NK-92 treated with Interleukin-12 subunit alpha and Interleukin-12 subunit beta, amount 100 ng/mL, for 24 hours (cell line): ENCODE results near the gene GPR162.

ENCODE experiments used
- DNase-seq: peaks from one replicate; lab custom pipeline; 2025; lab: John Stamatoyannopoulos, UW

GPR162 gene

DNA sequence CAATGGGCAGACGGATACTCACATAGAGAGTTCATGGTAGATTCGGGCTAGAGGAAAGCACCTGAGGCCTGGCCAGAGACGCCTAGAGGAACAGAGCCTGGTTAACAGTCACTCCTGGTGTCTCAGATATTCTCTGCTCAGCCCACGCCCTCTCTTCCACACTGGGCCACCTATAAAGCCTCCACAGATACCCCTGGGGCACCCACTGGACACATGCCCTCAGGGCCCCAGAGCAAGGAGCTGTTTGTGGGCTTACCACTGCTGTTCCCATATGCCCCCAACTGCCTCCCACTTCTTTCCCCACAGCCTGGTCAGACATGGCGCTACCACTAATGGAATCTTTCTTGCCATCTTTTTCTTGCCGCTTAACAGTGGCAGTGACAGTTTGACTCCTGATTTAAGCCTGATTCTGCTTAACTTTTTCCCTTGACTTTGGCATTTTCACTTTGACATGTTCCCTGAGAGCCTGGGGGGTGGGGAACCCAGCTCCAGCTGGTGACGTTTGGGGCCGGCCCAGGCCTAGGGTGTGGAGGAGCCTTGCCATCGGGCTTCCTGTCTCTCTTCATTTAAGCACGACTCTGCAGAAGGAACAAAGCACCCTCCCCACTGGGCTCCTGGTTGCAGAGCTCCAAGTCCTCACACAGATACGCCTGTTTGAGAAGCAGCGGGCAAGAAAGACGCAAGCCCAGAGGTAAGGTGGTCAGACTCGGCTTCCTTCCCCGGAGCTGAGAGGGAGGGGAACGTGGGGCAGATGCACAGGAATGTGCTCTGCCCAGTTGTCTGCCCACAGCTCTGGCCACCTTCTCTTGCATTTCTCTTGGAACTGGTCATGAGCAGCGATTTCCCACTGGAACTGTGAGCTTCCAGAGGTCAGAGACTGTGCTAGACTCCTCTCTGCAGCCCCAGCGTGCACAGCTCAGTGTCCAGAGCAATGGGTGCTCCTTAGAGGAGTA, 32.4 kb upstream of the GPR162 start, which contains the start of gene CD4:
Gene CD4, plus strand, starts transcription at position 557 of the 953 bp plus-strand sequence. CDS start 10,611 bp downstream, outside the sequence.
- no peak for DNase-seq

DNA sequence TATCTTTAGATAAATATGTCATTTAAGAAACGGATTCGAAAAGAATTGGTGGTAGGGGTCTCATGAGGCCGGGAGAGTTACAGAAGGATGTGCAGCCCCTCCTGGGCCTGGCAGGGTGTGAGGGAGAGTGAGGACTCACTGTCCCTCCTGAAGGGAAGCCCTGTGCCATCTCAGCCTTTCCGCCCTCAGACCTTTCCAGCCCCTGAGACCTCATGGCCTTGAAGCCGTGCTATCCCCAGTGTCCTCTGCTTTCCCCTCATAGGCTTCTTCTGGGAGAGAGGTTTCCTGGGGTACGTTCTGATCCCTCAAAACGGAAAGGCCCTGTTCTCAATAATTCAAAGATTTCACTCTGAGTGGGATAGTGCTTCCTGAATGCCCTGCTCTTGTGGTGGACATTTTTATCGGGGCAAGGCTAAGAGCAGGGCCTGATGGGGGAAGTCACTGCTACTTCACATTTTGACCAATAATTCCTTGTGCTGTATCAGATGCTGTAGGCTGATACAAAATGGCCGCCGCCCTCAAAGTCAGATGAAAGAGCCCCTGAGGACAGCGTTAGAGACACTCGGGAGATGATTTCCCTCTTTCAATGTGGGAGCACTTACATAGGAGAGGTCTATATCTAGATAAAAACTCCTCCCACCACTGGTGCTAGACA, 31.0 kb upstream of the GPR162 start:
- DNase-seq = no peak

DNA sequence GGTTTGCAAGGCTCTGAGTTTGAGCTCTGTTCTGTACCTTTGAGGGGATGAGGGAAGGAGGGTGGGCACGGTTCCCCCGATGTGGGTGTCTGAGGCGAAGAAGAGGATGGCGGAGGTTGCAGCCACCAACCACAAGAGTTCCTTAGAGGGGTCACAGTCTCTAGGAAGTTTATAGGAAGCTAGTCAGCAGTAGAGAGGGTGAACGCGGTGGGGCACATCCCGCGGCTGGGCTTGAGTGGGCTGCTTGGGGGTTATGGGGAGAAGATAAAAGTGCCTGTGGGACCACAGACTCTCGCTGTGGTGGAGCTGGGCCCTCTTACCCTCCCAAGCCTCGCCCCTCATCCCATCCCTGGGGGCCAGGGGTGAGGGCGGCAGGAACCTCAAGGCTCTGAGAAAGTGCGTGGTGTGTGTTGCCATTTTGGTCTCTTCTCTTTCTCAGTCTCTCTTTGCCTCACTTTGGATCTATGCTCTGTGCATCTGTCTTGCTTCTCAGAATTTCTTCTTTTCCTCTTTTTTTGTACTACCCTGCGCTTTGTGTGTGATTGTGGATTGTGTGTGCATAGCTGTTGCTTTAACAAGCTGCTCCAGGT, 29.6 kb upstream of the GPR162 start:
- DNase-seq = no peak

DNA sequence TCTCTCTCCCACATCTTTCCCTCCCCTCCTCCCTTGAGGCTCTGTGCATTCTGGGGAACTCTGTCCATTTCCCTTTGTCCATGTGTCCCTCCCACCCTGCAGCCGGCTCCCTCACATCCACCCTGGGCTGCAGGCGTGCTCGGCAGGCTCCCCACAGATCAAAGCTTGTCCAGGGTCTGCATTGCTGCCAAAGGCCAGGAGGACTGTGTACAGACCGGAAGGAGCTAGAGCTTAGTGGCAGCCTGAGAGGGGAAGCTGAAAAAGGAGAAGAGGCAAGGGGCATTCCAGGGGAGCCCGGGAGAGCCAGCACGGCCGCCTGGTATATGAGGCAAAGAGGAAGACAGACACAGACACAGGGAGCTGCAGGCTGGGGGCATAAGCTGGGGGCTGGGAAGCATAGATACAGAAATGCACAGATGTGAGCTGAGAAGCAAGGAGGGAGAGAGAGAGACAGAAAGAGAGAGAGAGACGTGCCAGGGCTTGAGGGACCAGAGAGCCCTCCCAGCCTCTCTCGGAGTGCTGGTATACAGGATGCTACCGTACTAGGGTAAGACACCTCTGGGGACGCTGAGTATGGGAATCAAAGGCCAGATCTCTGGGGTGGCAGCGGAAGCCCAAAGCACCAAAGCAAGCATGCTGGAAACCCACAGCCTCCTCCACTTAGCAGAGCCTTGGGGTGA, 29.0 kb upstream of the GPR162 start:
- DNase-seq = no peak

DNA sequence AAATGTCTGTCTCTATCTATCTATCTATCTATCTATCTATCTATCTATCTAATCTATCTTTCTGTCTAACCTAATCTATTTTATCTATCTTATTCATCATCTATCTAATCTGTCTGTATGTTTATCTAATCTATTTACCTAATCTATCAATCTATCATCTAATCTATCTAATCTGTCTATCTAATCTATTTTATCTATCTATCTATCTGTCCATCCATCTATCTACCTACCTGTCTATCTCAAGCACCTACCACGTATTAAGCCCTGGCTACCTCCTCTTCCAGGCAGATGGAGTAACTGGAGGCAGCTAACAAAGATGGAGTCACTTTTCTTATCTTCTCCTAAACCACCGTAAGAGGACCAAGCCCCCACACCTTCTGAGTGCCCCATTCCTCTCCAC, 26.5 kb upstream of the GPR162 start:
- DNase-seq = no peak

DNA sequence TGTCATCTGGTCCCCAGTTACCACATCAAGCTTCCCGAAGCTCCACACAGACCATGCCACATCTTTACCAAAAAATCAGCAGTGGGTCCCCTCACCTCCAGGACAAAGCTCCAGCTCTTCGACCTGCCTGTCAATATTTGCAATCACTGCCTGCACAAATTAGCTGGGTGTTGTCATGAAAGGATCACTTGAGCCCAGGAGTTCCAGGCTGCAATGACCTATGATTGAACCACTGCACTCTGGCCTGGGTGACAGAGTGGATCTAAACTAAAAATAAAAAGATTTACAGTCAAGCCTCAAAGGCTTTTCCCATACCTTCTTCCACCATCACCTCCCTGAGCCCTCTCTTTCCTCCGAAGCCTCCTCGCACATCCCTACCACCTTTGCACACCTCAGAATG, 25.0 kb upstream of the GPR162 start:
- no peak for DNase-seq

DNA sequence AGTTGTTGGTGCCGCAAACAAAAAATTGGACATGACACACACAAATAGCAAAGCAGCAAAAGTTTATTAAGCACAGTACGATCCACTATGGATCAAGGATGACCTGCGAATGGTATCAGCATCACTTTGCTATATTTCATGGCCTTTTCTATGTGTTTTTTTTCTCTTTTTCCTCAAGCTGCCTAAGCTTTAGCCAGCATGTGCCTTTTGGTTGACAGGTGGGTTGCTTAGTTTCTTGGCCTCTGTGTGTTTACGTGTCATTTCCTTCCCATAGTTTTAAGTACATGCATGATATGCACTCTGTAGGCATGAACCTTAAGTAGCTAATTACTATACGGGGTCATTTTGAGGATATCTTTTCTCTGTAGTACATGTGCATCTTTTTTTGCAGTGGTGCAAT, 22.5 kb upstream of the GPR162 start:
- DNase-seq = no peak

DNA sequence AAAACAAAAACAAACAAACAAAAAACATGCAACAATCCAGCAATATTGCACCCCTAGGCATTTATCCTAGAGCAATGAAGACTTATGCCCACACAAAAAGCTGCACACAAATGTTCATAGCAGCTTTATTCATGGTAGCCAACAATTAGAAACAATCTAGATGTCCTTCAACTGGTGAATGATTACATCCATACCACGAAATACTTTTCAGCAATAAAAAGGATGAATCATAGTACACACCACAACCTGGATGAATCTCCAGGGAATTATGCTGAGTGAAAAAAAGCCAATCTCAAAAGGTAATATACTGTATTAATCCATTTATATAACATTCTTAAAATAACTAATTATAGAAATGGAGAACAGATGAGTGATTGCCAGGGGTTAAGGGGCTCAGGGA, 14.5 kb upstream of the GPR162 start:
- no peak for DNase-seq

DNA sequence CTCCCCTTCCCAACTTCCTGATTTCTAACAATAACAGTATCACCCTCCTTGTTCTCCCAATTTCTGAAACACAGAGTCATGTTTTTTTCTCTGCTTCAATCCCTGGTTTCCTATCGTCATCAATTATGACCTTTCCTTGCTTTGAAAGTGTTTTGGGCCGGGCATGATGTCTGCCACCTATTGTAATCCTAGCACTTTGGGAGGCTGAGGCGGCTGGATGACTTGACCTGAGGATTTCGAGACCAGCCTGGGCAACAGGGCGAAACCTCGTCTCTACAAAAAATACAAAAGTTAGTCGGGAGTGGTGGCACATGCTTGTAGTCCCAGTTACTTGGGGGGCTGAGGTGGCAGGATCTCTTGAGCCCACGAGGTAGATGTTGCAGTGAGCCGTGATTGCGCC, 12.6 kb upstream of the GPR162 start:
- DNase-seq = no peak

DNA sequence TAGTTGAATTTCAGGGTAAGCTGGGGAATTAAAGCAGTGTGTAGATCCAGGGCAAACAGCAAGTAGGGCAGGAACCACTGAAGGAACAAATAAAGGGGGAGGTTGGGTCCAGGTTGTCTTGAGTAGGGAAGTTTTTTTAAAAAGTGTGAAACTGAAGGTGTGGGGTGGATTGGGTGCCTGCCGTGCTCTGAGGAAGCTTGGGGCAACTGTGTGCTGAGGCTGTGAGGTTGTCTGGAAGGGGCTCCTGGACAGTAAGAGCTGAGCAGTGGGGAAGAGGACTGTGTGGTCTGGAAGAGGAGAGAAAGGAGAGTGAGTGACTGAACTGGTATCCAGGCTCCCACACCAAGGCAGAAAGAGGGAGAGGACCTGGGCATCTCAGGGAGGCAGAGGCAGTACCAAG, 10.9 kb upstream of the GPR162 start:
- no peak for DNase-seq

DNA sequence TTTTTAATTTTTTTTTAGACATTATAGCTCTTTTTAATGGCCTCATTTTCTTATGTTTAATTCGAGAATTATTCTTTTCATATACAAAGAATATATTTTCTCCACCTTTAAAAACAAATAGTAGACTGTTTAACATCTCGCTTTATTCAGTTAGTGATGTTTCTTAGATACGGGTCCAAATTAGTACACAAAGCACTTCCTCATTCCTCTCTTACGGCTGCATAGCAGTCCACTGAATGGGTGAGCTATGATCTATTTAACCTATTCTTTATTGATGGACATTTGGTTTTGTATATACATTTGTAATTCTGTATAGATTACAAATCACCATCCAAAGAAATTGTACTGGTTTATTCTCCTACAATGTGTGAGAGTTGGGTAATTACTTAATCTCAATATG, 8.3 kb upstream of the GPR162 start:
- no peak for DNase-seq

DNA sequence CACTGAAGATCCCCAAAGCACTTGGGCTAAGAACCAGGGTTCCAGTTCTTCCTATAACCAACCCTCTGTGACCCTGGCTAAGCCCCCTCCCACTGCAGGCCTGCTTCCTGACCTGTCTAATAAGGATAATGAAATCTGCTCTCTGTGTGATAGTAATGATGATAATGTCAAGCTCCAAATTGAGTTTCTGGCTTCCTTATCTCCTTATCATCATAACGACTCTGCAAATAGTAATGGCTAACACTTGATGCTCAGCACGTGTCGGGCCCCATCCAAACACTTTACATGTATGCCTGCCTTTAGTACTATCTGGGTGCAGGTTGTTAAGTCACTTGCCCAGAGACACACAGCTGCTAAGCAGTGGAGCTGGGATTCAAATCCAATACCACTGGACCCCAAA, 5.0 kb upstream of the GPR162 start:
- no peak for DNase-seq

DNA sequence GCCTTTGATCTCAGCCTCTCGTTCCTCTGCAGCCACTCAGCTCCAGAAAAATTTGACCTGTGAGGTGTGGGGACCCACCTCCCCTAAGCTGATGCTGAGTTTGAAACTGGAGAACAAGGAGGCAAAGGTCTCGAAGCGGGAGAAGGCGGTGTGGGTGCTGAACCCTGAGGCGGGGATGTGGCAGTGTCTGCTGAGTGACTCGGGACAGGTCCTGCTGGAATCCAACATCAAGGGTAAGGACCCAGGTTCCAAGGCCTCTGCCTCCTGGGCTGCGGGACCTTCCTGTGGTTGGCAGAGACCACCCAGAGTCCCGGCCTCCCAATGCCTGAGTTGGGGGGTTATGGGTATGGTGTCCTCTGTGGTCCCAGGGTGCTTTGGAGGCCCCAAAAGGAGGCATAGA, 4.5 kb upstream of the GPR162 start:
- no peak for DNase-seq

DNA sequence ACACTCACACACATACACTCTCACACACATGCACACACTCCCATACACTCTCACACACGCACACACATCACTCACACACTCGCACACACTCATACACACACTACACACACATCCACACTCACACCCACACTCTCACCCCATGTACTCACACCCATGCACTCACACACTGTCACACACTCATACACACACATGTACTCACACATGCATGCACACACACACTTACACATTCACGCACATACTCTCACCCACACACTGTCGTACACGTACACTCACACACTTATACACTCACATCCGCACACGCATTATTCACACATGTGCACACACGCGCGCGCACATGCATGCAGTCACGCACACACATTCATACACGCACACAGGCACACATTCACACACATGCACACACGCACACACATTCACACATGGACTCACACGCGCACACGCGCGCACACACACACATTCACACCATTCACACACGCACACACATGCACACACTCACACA, 3.9 kb upstream of the GPR162 start:
- DNase-seq = no peak

DNA sequence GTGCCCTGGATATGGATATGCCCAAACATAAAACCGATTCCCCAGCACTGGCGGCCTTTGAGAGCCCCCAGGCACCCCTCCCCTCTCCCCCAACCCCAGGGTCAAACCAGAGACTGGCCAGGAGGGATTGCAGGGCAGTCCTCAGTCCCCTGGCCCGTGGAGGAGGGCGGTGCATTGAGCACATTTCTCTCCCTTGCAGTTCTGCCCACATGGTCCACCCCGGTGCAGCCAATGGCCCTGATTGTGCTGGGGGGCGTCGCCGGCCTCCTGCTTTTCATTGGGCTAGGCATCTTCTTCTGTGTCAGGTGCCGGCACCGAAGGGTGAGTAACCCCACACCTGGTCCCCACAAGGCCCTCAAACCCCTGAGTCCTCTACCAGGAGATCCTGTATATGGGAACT, 3.4 kb upstream of the GPR162 start:
- no peak for DNase-seq

DNA sequence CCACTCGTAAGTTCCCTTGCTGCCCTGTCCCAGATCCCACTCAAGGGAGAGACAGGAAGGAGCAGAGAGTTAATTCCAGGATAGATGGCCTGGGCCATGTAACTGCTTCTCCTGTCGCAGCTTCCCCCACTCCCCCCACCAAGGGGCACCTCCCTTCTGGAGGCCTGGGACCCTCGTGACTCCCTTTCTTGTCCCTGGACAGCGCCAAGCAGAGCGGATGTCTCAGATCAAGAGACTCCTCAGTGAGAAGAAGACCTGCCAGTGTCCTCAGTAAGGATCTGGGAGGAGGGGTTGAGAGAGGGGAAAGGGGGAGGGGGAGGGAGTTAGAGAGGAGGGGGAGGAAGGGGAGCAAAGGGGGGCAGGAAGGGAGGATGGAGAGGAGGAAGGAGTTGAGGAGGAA, 3.0 kb upstream of the GPR162 start:
- DNase-seq = no peak

DNA sequence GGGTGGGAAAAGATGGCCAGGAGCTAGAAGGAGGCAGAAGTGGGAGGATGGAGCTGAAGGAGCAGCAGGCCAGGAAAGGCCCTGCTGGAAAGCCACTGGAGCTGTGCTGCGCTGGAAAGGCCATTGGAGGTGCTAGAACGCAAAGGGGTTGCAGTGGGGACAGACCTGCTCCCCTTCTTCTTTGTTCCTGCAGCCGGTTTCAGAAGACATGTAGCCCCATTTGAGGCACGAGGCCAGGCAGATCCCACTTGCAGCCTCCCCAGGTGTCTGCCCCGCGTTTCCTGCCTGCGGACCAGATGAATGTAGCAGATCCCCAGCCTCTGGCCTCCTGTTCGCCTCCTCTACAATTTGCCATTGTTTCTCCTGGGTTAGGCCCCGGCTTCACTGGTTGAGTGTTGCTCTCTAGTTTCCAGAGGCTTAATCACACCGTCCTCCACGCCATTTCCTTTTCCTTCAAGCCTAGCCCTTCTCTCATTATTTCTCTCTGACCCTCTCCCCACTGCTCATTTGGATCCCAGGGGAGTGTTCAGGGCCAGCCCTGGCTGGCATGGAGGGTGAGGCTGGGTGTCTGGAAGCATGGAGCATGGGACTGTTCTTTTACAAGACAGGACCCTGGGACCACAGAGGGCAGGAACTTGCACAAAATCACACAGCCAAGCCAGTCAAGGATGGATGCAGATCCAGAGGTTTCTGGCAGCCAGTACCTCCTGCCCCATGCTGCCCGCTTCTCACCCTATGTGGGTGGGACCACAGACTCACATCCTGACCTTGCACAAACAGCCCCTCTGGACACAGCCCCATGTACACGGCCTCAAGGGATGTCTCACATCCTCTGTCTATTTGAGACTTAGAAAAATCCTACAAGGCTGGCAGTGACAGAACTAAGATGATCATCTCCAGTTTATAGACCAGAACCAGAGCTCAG, 2.3 kb upstream of the GPR162 start:
- no peak for DNase-seq

DNA sequence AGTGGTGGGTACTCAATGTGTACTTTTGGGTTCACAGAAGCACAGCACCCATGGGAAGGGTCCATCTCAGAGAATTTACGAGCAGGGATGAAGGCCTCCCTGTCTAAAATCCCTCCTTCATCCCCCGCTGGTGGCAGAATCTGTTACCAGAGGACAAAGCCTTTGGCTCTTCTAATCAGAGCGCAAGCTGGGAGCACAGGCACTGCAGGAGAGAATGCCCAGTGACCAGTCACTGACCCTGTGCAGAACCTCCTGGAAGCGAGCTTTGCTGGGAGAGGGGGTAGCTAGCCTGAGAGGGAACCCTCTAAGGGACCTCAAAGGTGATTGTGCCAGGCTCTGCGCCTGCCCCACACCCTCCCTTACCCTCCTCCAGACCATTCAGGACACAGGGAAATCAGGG, 1.5 kb upstream of the GPR162 start:
- no peak for DNase-seq

DNA sequence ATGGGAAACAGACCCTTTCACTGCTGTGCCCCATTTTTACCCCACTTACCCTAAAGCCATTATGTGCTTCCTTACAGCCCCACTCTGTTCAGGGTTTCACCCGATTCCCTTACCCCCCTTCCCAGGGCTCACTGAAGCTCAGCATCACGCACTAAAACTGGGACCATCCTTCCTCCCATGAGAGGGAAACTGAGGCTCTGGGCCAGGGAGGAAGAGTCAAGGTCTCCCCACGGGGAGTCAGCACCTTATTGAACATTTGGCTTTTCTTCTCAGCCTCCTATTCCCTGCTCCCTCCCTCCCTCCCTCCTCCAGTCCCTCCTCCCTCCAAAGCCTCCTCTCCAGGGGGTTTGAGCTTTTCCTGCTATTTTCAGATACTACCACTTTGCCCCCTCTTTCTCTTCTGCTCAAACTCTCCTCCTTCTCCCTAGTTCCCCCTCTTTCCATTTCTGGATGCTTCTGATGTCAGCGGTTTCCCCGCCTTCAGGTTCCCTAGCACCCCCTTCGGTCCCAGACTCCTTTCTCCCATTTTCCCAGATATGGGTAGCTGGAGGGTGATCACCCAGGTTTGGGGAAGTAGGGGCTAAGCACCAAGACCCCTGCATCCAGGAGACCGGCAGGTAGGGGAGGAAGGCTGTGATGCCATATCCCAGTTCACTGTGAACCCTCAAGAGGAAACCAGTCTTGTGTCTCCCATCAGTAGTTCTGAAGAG, 960 bp downstream of the GPR162 start:
- DNase-seq = no peak
